ENCODE measurements around the gene ZNF534. TPM values are rescaled to one million over a fixed set of nuclear protein-coding genes. Genes with fewer than 3 reads are reported as not detected.

The ZNF534 gene
- total and polyA plus RNA-seq, 2 of the 8 experiments (the other 6 are each of a cell fraction or from before 2014, with no cell fraction given): not detected

GRCh38 chr19:52453324-52454094 is 24.6 kb downstream of the ZNF534 start, which contains the start of gene ZNF578:
TSS of gene ZNF578 (plus strand) at chr19:52453553. CDS start at chr19:52501846, 48,293 bp downstream.
- H3K23ac ChIP-seq (ENCODE audit: insufficient read length): no peak within 1 kb of the TSS
- H2BK20ac ChIP-seq (ENCODE audit: low read length): no peak within 1 kb of the TSS
- H3K27me3 ChIP-seq (replicated peaks in 1 of 4; ENCODE audit: control insufficient read depth in 3 of 4, extremely low read depth in 1 of 4, insufficient read depth in 3 of 4, low read length in 3 of 4): no peaks in the 10 kb centered on the region
- peak within 1 kb of the TSS; percentile 66 for H4K8ac ChIP-seq (ENCODE audit: extremely low read depth, insufficient read depth, low read length)
- peak within 1 kb of the TSS; percentile 34 to 64 (median 50); a peak in 5 of 7 replicates for H3K9ac ChIP-seq (replicated peaks in 1 of 4; ENCODE audit: extremely low read depth in 1 of 4, low read depth in 3 of 4, low read length in 3 of 4)
- no peaks in the 10 kb centered on the region for H3K4me1 ChIP-seq (replicated peaks in 1 of 4; ENCODE audit: control insufficient read depth in 3 of 4, insufficient read depth in 4 of 4, low read length in 3 of 4)
- no peak within 1 kb of the TSS for H2BK15ac ChIP-seq (ENCODE audit: low read length)
- H2AFZ ChIP-seq (ENCODE audit: low read length): no peak within 1 kb of the TSS
- 65% methylated on average over 37 of the region's 48 CpGs; no CpG with 5 or more reads in 1 of the 2 experiments for WGBS, 2 experiments (ENCODE audit: extremely low coverage in 1 of 2, insufficient coverage in 1 of 2, insufficient read length in 1 of 2, insufficient replicate concordance in 2 of 2, low coverage in 1 of 2, low lambda C conversion rate in 2 of 2, missing lambda C conversion rate in 1 of 2)
- H4K91ac ChIP-seq (replicated peaks; ENCODE audit: insufficient read length, low read length): no peak within 1 kb of the TSS
- POLR2A ChIA-PET (ENCODE audit: partially characterized antibody): interaction anchor here (0.8 to 2.6 kb wide), 12 partner anchors 9 to 359 kb away, joined by 3 to 23 read pairs (median 3); partner anchors contain the start of genes ZNF480, ZNF528 and ZNF880
- DNase-seq (ENCODE audit: low read depth in 1 of 2, low spot score in 2 of 2) (peak in 1 of 2 experiments; percentile 75), FAIRE-seq (no peak)
- H2AK5ac ChIP-seq (ENCODE audit: low read depth, low read length): no peak within 1 kb of the TSS
- peak within 1 kb of the TSS; percentile 50 to 58; a peak in 3 of 4 replicates for H3K4me2 ChIP-seq (ENCODE audit: insufficient read depth in 1 of 2, low read depth in 2 of 2, low read length in 2 of 2)
- no peaks in the 10 kb centered on the region for H4K20me1 ChIP-seq (replicated peaks in 1 of 2; ENCODE audit: control insufficient read depth in 1 of 2, insufficient read depth in 2 of 2, low read length in 2 of 2)
- no peak within 1 kb of the TSS for H3K18ac ChIP-seq (ENCODE audit: extremely low read depth, low read length)
- H3K79me1 ChIP-seq (ENCODE audit: low read depth, low read length): no peaks in the 10 kb centered on the region
- H3K14ac ChIP-seq (ENCODE audit: insufficient read length): no peak within 1 kb of the TSS
- no peak within 1 kb of the TSS for H2BK5ac ChIP-seq (ENCODE audit: low read depth, low read length)
- no peak within 1 kb of the TSS for H3K4ac ChIP-seq (replicated peaks; ENCODE audit: insufficient read length, low read depth, low read length)
- no peaks in the 10 kb centered on the region for H3K23me2 ChIP-seq (ENCODE audit: low read depth, low read length)
- no peaks in the 10 kb centered on the region for H3K79me2 ChIP-seq (ENCODE audit: control insufficient read depth in 1 of 2, insufficient read depth in 2 of 2, low read length in 2 of 2)
- H2BK120ac ChIP-seq (replicated peaks; ENCODE audit: low read depth, low read length): no peak within 1 kb of the TSS
- H2BK12ac ChIP-seq (ENCODE audit: low read depth, low read length): no peak within 1 kb of the TSS; the same call in 1 of the 2 replicates
- H3K56ac ChIP-seq (replicated peaks; ENCODE audit: insufficient read length, low read depth, low read length): no peak within 1 kb of the TSS
- TF ChIP-seq PHF8 (conservative IDR thresholded peaks at IDR 0.05; ENCODE audit: low read depth, low read length): no peak
- no peak for TF ChIP-seq MAFK (IDR thresholded peaks at IDR 0.05; ENCODE audit: low read depth, low read length)
- TF ChIP-seq SRF (IDR thresholded peaks at IDR 0.05; ENCODE audit: low read depth, low read length): no peak
- peak; percentile 59; the same call in 1 of the 2 replicates for TF ChIP-seq CHD2 (IDR thresholded peaks at IDR 0.05; ENCODE audit: low read length)
- no peak for TF ChIP-seq TAF7 (optimal IDR thresholded peaks at IDR 0.05; ENCODE audit: borderline replicate concordance, low read depth, low read length)
- 0 out of 2 replicates have a peak, but pooled peaks have one; percentile 10 for TF ChIP-seq EGR1 (IDR thresholded peaks at IDR 0.05; ENCODE audit: borderline replicate concordance, low read depth, low read length)
- peak; percentile 64; the same call in 1 of the 2 replicates for TF ChIP-seq GABPA (IDR thresholded peaks at IDR 0.05; ENCODE audit: borderline replicate concordance, insufficient read depth, low read length)
- no peak for TF ChIP-seq ATF3 (IDR thresholded peaks at IDR 0.05; ENCODE audit: insufficient read depth, low read depth, low read length)
- peak; percentile 27 for TF ChIP-seq KDM4A (IDR thresholded peaks at IDR 0.05; ENCODE audit: low read depth, low read length, severe bottlenecking)
- no peak within 1 kb of the TSS for H4K5ac ChIP-seq (ENCODE audit: insufficient read length, low read depth, low read length)
- peaks cover 50 to 70% of the 10 kb centered on the region in 2 experiments for H3K9me3 ChIP-seq (ENCODE audit: insufficient read depth in 2 of 2, low read depth in 1 of 2, low read length in 1 of 2)
- peaks cover 0 to 15% (median 2%) of the 10 kb centered on the region in 4 experiments; a peak in 3 of 8 replicates for H3K36me3 ChIP-seq (ENCODE audit: control insufficient read depth in 2 of 4, insufficient read depth in 4 of 4, low read length in 3 of 4)
- H3K27ac ChIP-seq (ENCODE audit: low read depth, low read length): no peak within 1 kb of the TSS
- CTCF ChIA-PET (ENCODE audit: partially characterized antibody): interaction anchor here (0.8 to 1.8 kb wide), 6 partner anchors 10 to 201 kb away, joined by 3 to 7 read pairs (median 4); partner anchors contain the start of gene ZNF528
- peak within 1 kb of the TSS; percentile 38 to 85 (median 56); a peak in 7 of 8 replicates for H3K4me3 ChIP-seq (ENCODE audit: extremely low read depth in 1 of 4, insufficient read depth in 2 of 4, low read depth in 3 of 4, low read length in 4 of 4)

Measured in H1 (cell line).